IMR-90 (cell line): Measurements from ENCODE around the gene UBA52. TPM values are rescaled to one million over a fixed set of nuclear protein-coding genes. Genes with fewer than 3 reads are reported as not detected.

Experiments
- ATAC-seq: fragments of 200-7000 bp; cut with Tn5 transposase; 2 replicates; pipeline ENCODE4 v1.9.1; 2020; ENCODE audit warnings: low read depth, mild to moderate bottlenecking, moderate library complexity
- BruUV-seq: library from RNA; stranded (reverse); fragments of 400-500 nt; replicated peaks from 2 replicates; lab custom pipeline; 2021; lab: Mats Ljungman, UMichigan
- CTCF ChIA-PET: fragments of 300-600 bp; formaldehyde crosslinking; extraction: SDS; loops from one replicate; lab custom pipeline; 2021; ENCODE audit warnings: antibody characterized with exemption; lab: Yijun Ruan, JAX
- POLR2A ChIA-PET: fragments of 300-600 bp; sonication (Branson Sonifier 250); formaldehyde crosslinking; loops from one replicate; lab custom pipeline; 2022; ENCODE audit warnings: antibody characterized with exemption; ENCODE audit not compliant: unreplicated experiment; lab: Charles Lee
- DNase-seq: peaks from one replicate; pipeline ENCODE4 v3.0.0; 2013
- H2AFZ ChIP-seq: replicated peaks from 2 replicates; pipeline ENCODE3; 2013; ENCODE audit warnings: low read length, mild to moderate bottlenecking; ENCODE audit not compliant: poor library complexity
- H2AK5ac ChIP-seq: 2 replicates; pipeline ENCODE4 v1.6.1; 2013; ENCODE audit warnings: low read depth, low read length, inconsistent platforms
- H2AK9ac ChIP-seq: replicated peaks from 2 replicates; pipeline ENCODE3; 2013; ENCODE audit warnings: mild to moderate bottlenecking, low read depth, low read length, moderate library complexity; ENCODE audit not compliant: poor library complexity
- H2BK120ac ChIP-seq: 2 replicates; pipeline ENCODE4 v1.6.1; 2013; ENCODE audit warnings: low read depth, low read length, inconsistent platforms
- H2BK15ac ChIP-seq: 3 replicates; pipeline ENCODE4 v1.6.1; 2013; ENCODE audit warnings: low read depth, low read length, inconsistent platforms
- H2BK20ac ChIP-seq: 2 replicates; pipeline ENCODE4 v1.6.1; 2013; ENCODE audit warnings: low read depth, mild to moderate bottlenecking, inconsistent platforms, low read length, moderate library complexity
- H2BK5ac ChIP-seq: 2 replicates; pipeline ENCODE4 v1.6.1; 2013; ENCODE audit warnings: mild to moderate bottlenecking, low read depth, low read length, inconsistent platforms; ENCODE audit not compliant: poor library complexity, severe bottlenecking
- H3K14ac ChIP-seq: replicated peaks from 2 replicates; pipeline ENCODE4 v1.6.1; 2013; ENCODE audit warnings: low read depth, low read length, inconsistent platforms
- H3K18ac ChIP-seq: 2 replicates; pipeline ENCODE4 v1.6.1; 2013; ENCODE audit warnings: low read depth, low read length, control low read depth
- H3K23ac ChIP-seq: 2 replicates; pipeline ENCODE4 v1.6.1; 2013; ENCODE audit warnings: low read depth, low read length, inconsistent platforms
- H3K27ac ChIP-seq: 2 replicates; pipeline ENCODE4 v1.5.1; 2013; ENCODE audit warnings: mild to moderate bottlenecking, control low read depth, low read length; ENCODE audit not compliant: insufficient read depth
- H3K27me3 ChIP-seq: 2 replicates; pipeline ENCODE4 v1.6.1; 2013; ENCODE audit warnings: low read length; ENCODE audit not compliant: control insufficient read depth, insufficient read depth
- H3K36me3 ChIP-seq: 2 replicates; pipeline ENCODE4 v1.6.1; 2013; ENCODE audit warnings: low read length, mixed read lengths; ENCODE audit not compliant: control insufficient read depth, insufficient read depth
- H3K4ac ChIP-seq: 2 replicates; pipeline ENCODE4 v1.6.1; 2013; ENCODE audit warnings: low read depth, low read length, inconsistent platforms
- H3K4me1 ChIP-seq: 2 replicates; pipeline ENCODE4 v1.6.1; 2013; ENCODE audit warnings: low read length, mixed read lengths; ENCODE audit not compliant: control insufficient read depth, insufficient read depth
- H3K4me2 ChIP-seq: 2 replicates; pipeline ENCODE4 v1.6.1; 2013; ENCODE audit warnings: low read depth, mild to moderate bottlenecking, control low read depth, low read length, moderate library complexity
- H3K4me3 ChIP-seq: 2 replicates; pipeline ENCODE4 v1.5.1; 2013; ENCODE audit warnings: low read depth, mild to moderate bottlenecking, control low read depth, low read length, moderate library complexity; ENCODE audit not compliant: insufficient read depth
- H3K56ac ChIP-seq: 2 replicates; pipeline ENCODE4 v1.6.1; 2013; ENCODE audit warnings: low read length, inconsistent platforms; ENCODE audit not compliant: insufficient read depth; ENCODE audit errors: extremely low read depth
- H3K79me1 ChIP-seq, 2 experiments: 2 replicates each; pipeline ENCODE4 v1.6.1; 2013; ENCODE audit warnings: low read length in 2 of 2, inconsistent platforms in 1 of 2, low read depth in 1 of 2
- H3K9ac ChIP-seq: 2 replicates; pipeline ENCODE4 v1.6.1; 2013; ENCODE audit warnings: low read depth, low read length, control low read depth
- H3K9me1 ChIP-seq: 2 replicates; pipeline ENCODE4 v1.6.1; 2013; ENCODE audit warnings: low read length, inconsistent platforms; ENCODE audit not compliant: insufficient read depth
- H3K9me3 ChIP-seq: 2 replicates; pipeline ENCODE4 v1.6.1; 2013; ENCODE audit warnings: low read length; ENCODE audit not compliant: control insufficient read depth, insufficient read depth
- H4K20me1 ChIP-seq: 2 replicates; pipeline ENCODE4 v1.6.1; 2013; ENCODE audit warnings: low read length, inconsistent platforms; ENCODE audit not compliant: insufficient read depth
- H4K5ac ChIP-seq: 2 replicates; pipeline ENCODE4 v1.6.1; 2013; ENCODE audit warnings: mild to moderate bottlenecking, low read depth, low read length, control low read depth
- H4K8ac ChIP-seq, 2 experiments: 2 replicates each; pipeline ENCODE4 v1.6.1; 2013; ENCODE audit warnings: low read depth in 2 of 2, low read length in 2 of 2, control low read depth in 1 of 2, inconsistent platforms in 1 of 2
- H4K91ac ChIP-seq: 2 replicates; pipeline ENCODE4 v1.6.1; 2013; ENCODE audit warnings: low read depth, low read length, inconsistent platforms; ENCODE audit not compliant: insufficient read depth
- MAFK ChIP-seq: IDR thresholded peaks from 2 replicates; pipeline ENCODE4 v1.6.1; 2012; ENCODE audit warnings: low read depth, low read length, improper control_type of control experiment
- MXI1 ChIP-seq: IDR thresholded peaks from 2 replicates; pipeline ENCODE4 v1.6.1; 2012; ENCODE audit warnings: low read depth, mild to moderate bottlenecking, low read length, moderate library complexity, borderline replicate concordance
- NFE2L2 ChIP-seq: fragments of 150-350 bp; IDR thresholded peaks from 2 replicates; pipeline ENCODE4 v1.6.1; 2016; ENCODE audit warnings: low read depth, mild to moderate bottlenecking, low read length
- RCOR1 ChIP-seq: IDR thresholded peaks from 2 replicates; pipeline ENCODE4 v1.6.1; 2012; ENCODE audit warnings: mild to moderate bottlenecking, low read length, improper control_type of control experiment; ENCODE audit not compliant: insufficient replicate concordance
- USF2 ChIP-seq: fragments of 150-350 bp; IDR thresholded peaks from 2 replicates; pipeline ENCODE4 v1.6.1; 2017; ENCODE audit warnings: mild to moderate bottlenecking, antibody characterized with exemption, low read length, low read depth
- WGBS, 2 experiments: methylation state at CpG; one replicate each; pipeline versions ENCODE4 v1.1.5 to v1.1.7; 2013; ENCODE audit warnings: missing lambda C conversion rate in 2 of 2; ENCODE audit not compliant: insufficient read length in 1 of 2; ENCODE audit errors: extremely low coverage in 2 of 2; 5-methylcytosine and 5-hydroxymethylcytosine counted together
- dilution Hi-C: fragments of 300-500 bp; cut with HindIII; formaldehyde crosslinking; loops from one replicate; pipeline ENCODE4 v1.14.3; 2018; ENCODE audit warnings: low sequenced_read_pairs; ENCODE audit not compliant: unreplicated experiment
- in situ Hi-C: fragments of 300-500 bp; cut with MboI; formaldehyde crosslinking; loops from 3 replicates; pipeline ENCODE4 v1.14.3; 2019; ENCODE audit warnings: low sequenced_read_pairs, inconsistent platforms, mixed read lengths
- intact Hi-C: fragments of 100-400 bp; cut with micrococcal nuclease; formaldehyde crosslinking; loops from 2 replicates; pipeline ENCODE4 v1.10.0; 2022
- polyA plus RNA-seq, 3 experiments: library from polyadenylated mRNA; depleted of rRNA; stranded (reverse); fragments of >200 nt; gene quantifications; 2 replicates each; pipeline ENCODE4 v1.2.3, GENCODE V29; 2012; ENCODE audit warnings: low replicate concordance in 1 of 3
- total RNA-seq: library from RNA; depleted of rRNA; stranded (reverse); fragments of >200 nt; gene quantifications from 2 replicates; pipeline ENCODE4 v1.2.3, GENCODE V29; 2012

UBA52 gene
- total and polyA plus RNA-seq, 2 of the 4 experiments (the other 2 are of a cell fraction) = 1,030 to 3,008 TPM

GRCh38 chr19:18533058-18533457 lies 38.6 kb upstream of the UBA52 start:
- Histone ChIP-seq H3K18ac (no peak overlapping the region), H2BK5ac (no peak overlapping the region)

More at GRCh38 chr19:18533058-18533457, 38.6 kb upstream of the UBA52 start:
- H3K14ac ChIP-seq = no peak overlapping the region
- H4K5ac ChIP-seq = no peak overlapping the region
- no TSS peak for BruUV-seq
- H3K4me2 ChIP-seq = no peak overlapping the region
- CTCF ChIA-PET = no interaction called here
- no peak overlapping the region for H3K56ac ChIP-seq
- TF ChIP-seq MAFK = no peak
- no peak for TF ChIP-seq USF2
- TF ChIP-seq NFE2L2 = no peak
- no peak for TF ChIP-seq RCOR1
- TF ChIP-seq MXI1 = no peak
- no peak overlapping the region for H3K23ac ChIP-seq
- H3K4me1 ChIP-seq = no peaks in the 10 kb centered on the region
- peaks cover 3 to 19% of the 10 kb centered on the region in 2 experiments; a peak in 3 of 4 replicates for H3K79me1 ChIP-seq
- dilution Hi-C loops (no loop called here), in situ Hi-C loops (no loop called here), intact Hi-C loops (no loop called here)
- H2AK5ac ChIP-seq = no peak overlapping the region
- no peak overlapping the region for H3K27ac ChIP-seq
- no peak overlapping the region for H4K8ac ChIP-seq
- no peak overlapping the region for H2BK15ac ChIP-seq
- no peak for DNase-seq
- peak overlapping the region; percentile 42 for H2AK9ac ChIP-seq
- no peaks in the 10 kb centered on the region for H3K9me3 ChIP-seq
- POLR2A ChIA-PET = no interaction called here
- H3K36me3 ChIP-seq = peaks cover 52% of the 10 kb centered on the region
- 0 out of 2 replicates have a peak, but pooled peaks cover 4% of the 10 kb centered on the region for H3K9me1 ChIP-seq
- H3K4ac ChIP-seq = no peak overlapping the region
- H2BK20ac ChIP-seq = no peak overlapping the region
- H3K27me3 ChIP-seq = no peaks in the 10 kb centered on the region
- H4K20me1 ChIP-seq = no peaks in the 10 kb centered on the region
- no peak overlapping the region for H2BK120ac ChIP-seq
- no peak overlapping the region for H3K9ac ChIP-seq
- H3K4me3 ChIP-seq = no peak overlapping the region
- no peak overlapping the region for H4K91ac ChIP-seq
- WGBS, 2 experiments = 100% methylated on average over 2 of the region's 4 CpGs; no CpG with 5 or more reads in 1 of the 2 experiments
- H2AFZ ChIP-seq = no peak overlapping the region
- no peak for ATAC-seq
